Endodermal cell (in vitro differentiated cells): Measurements from ENCODE around the gene BCKDHB. TPM values are rescaled to one million over a fixed set of nuclear protein-coding genes. Genes with fewer than 3 reads are reported as not detected.

Experiments
- DNase-seq: peaks from one replicate; pipeline ENCODE4 v3.0.0-alpha.2; 2017
- H3K27ac ChIP-seq: 2 replicates; pipeline ENCODE4 v1.5.1; 2013; ENCODE audit warnings: mild to moderate bottlenecking, low read depth, low read length, moderate library complexity
- H3K27me3 ChIP-seq: 2 replicates; pipeline ENCODE4 v1.6.1; 2013; ENCODE audit warnings: mild to moderate bottlenecking, low read length, moderate library complexity; ENCODE audit not compliant: insufficient read depth, control insufficient read depth, poor library complexity, severe bottlenecking
- H3K36me3 ChIP-seq: 2 replicates; pipeline ENCODE4 v1.7.0; 2013; ENCODE audit warnings: mild to moderate bottlenecking, low read length, moderate library complexity; ENCODE audit not compliant: control insufficient read depth, insufficient read depth
- H3K4me1 ChIP-seq: one replicate; pipeline ENCODE4 v1.7.0; 2013; ENCODE audit warnings: low read length; ENCODE audit not compliant: control insufficient read depth, insufficient read depth
- H3K4me3 ChIP-seq: 2 replicates; pipeline ENCODE4 v1.5.1; 2013; ENCODE audit warnings: mild to moderate bottlenecking, low read length, moderate library complexity
- H3K9ac ChIP-seq: 2 replicates; pipeline ENCODE4 v1.6.1; 2013; ENCODE audit warnings: mild to moderate bottlenecking, low read length, moderate library complexity; ENCODE audit not compliant: poor library complexity, severe bottlenecking; ENCODE audit errors: extremely low read depth
- H3K9me3 ChIP-seq: 2 replicates; pipeline ENCODE4 v1.6.1; 2013; ENCODE audit warnings: mild to moderate bottlenecking, low read length, moderate library complexity; ENCODE audit not compliant: control insufficient read depth
- H3K27ac Mint-ChIP-seq: 2 replicates; pipeline ENCODE4 v1.8.0; 2020; ENCODE audit warnings: mixed read lengths
- H3K27me3 Mint-ChIP-seq: 2 replicates; pipeline ENCODE4 v1.8.0; 2021; ENCODE audit warnings: mild to moderate bottlenecking, mixed read lengths; ENCODE audit not compliant: insufficient read depth
- H3K36me3 Mint-ChIP-seq: 2 replicates; pipeline ENCODE4 v1.8.0; 2020; ENCODE audit warnings: low read depth, mixed read lengths
- H3K4me1 Mint-ChIP-seq: 2 replicates; pipeline ENCODE4 v1.8.0; 2020; ENCODE audit warnings: mixed read lengths
- H3K4me3 Mint-ChIP-seq: 2 replicates; pipeline ENCODE4 v1.8.0; 2020; ENCODE audit warnings: mild to moderate bottlenecking, moderate library complexity, mixed read lengths
- H3K9me3 Mint-ChIP-seq: 2 replicates; pipeline ENCODE4 v1.8.0; 2020; ENCODE audit warnings: mild to moderate bottlenecking, mixed read lengths
- WGBS, 2 experiments: methylation state at CpG; one replicate each; pipeline versions ENCODE4 v1.1.5 to v1.1.7; 2013; ENCODE audit warnings: missing lambda C conversion rate in 2 of 2, mixed read lengths in 1 of 2; ENCODE audit not compliant: insufficient coverage in 1 of 2, insufficient read length in 1 of 2; 5-methylcytosine and 5-hydroxymethylcytosine counted together
- total RNA-seq, 2 donors: library from RNA; stranded (reverse); fragmentation: NEBNext Ultra II Directional in 1 of 2; extraction: Animal tissue kit (Norgen Biotek cat#: 25700) in 1 of 2; gene quantifications; 2 replicates in 1 of 2; 3 replicates in 1 of 2; pipeline ENCODE4 v1.2.1, GENCODE V29; 2021
- TF ChIP-seq, protein P1 (sequence below): fragments of 200-600 bp; sonication (generic); conservative IDR thresholded peaks from 2 replicates; pipeline ENCODE4 v1.5.0; 2021; ENCODE audit warnings: antibody characterized with exemption, mild to moderate bottlenecking

The BCKDHB gene
- total RNA-seq, 2 donors from 2014 or later = 35.1 to 36.4 TPM

DNA sequence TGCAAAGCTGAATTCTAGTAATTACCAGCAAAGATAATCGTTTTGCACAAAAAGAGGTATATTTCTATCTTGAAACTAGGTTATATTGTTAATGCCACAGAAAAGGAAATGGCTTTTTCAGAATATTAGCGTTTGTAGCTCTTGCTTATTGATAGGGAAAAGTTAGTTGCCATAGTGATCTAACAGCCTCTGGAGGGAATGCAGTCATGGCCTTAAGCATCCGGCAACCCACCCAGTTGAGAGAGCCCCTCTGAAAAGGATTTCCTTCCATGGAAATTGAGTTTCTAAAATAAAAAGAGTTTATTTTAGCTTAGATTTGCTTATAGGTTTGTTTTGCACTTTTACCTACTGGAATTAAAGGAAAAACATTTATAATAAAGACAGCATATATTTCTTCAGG, 224.5 kb downstream of the BCKDHB start:
- H3K9me3 ChIP-seq = no peaks in the 10 kb centered on the region
- H3K4me1 Mint-ChIP-seq = peaks cover 35% of the 10 kb centered on the region
- H3K27ac Mint-ChIP-seq = no peak overlapping the region
- H3K27me3 Mint-ChIP-seq = no peaks in the 10 kb centered on the region
- H3K27me3 ChIP-seq = no peaks in the 10 kb centered on the region
- H3K4me3 Mint-ChIP-seq = no peak overlapping the region
- H3K27ac ChIP-seq = peak overlapping the region; percentile 77
- no peak for DNase-seq
- H3K36me3 Mint-ChIP-seq = peaks cover 9% of the 10 kb centered on the region
- H3K9me3 Mint-ChIP-seq = no peaks in the 10 kb centered on the region
- no peaks in the 10 kb centered on the region for H3K36me3 ChIP-seq
- 39 to 61% methylated on average over 2 to 3 of the region's 3 CpGs for WGBS, 2 experiments
- H3K9ac ChIP-seq = no peak overlapping the region
- no peaks in the 10 kb centered on the region for H3K4me1 ChIP-seq
- TF ChIP-seq, protein P1, sequence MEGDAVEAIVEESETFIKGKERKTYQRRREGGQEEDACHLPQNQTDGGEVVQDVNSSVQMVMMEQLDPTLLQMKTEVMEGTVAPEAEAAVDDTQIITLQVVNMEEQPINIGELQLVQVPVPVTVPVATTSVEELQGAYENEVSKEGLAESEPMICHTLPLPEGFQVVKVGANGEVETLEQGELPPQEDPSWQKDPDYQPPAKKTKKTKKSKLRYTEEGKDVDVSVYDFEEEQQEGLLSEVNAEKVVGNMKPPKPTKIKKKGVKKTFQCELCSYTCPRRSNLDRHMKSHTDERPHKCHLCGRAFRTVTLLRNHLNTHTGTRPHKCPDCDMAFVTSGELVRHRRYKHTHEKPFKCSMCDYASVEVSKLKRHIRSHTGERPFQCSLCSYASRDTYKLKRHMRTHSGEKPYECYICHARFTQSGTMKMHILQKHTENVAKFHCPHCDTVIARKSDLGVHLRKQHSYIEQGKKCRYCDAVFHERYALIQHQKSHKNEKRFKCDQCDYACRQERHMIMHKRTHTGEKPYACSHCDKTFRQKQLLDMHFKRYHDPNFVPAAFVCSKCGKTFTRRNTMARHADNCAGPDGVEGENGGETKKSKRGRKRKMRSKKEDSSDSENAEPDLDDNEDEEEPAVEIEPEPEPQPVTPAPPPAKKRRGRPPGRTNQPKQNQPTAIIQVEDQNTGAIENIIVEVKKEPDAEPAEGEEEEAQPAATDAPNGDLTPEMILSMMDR = no peak
- H3K4me3 ChIP-seq = no peak overlapping the region

DNA sequence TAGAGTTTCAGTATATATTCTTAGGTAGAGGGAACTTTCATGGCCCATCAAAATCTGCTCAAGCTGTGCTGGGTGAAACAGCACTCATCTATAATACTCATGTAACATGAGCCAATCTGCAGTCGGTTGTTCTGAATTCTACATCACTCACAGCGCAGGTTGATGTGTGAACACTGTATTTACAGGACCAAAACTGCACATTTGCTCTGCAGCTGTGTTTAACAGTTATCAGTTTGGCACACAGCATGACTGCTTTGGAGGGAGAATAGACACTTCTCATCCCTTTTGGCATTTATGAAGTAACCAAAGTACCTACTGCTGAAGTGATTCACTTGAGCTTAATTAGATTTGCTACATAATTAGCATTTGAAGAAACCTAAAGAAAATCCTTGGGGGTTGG, 225.1 kb downstream of the BCKDHB start:
- 29 to 52% methylated on average over 2 of the region's 2 CpGs for WGBS, 2 experiments
- Histone ChIP-seq H3K4me3 (no peak overlapping the region), H3K27ac (peak overlapping the region; percentile 77), H3K9me3 (no peaks in the 10 kb centered on the region), H3K9ac (no peak overlapping the region), H3K4me1 (no peaks in the 10 kb centered on the region), H3K27me3 (no peaks in the 10 kb centered on the region), H3K36me3 (no peaks in the 10 kb centered on the region)
- Mint-ChIP-seq H3K36me3 (peaks cover 4% of the 10 kb centered on the region), H3K27me3 (no peaks in the 10 kb centered on the region), H3K4me1 (peaks cover 35% of the 10 kb centered on the region), H3K27ac (no peak overlapping the region), H3K9me3 (no peaks in the 10 kb centered on the region), H3K4me3 (no peak overlapping the region)
- TF ChIP-seq, protein P1 = no peak
- no peak for DNase-seq

DNA sequence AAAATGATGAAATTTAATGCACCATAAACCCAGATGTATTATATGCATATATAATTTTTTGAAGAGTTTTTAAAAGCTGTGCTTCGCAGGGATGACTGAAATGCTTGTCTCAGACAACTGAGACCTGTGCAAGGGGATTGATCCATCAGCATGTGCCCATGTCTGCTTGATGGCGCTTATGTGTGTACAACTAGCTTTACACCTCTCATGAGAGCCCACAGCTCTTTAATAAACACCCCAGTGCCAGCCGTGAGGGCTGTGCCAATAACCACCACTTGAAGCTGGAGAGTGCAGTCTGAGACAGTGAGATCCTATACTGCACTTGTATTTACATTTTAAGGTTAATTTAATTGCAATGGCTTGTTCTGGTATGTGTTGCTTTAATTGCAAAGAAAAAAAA, 225.5 kb downstream of the BCKDHB start:
- Mint-ChIP-seq H3K4me1 (peaks cover 35% of the 10 kb centered on the region), H3K27ac (no peak overlapping the region), H3K9me3 (no peaks in the 10 kb centered on the region), H3K4me3 (no peak overlapping the region), H3K36me3 (no peaks in the 10 kb centered on the region), H3K27me3 (no peaks in the 10 kb centered on the region)
- Histone ChIP-seq H3K4me1 (no peaks in the 10 kb centered on the region), H3K27ac (peak overlapping the region; percentile 19), H3K4me3 (no peak overlapping the region), H3K9ac (no peak overlapping the region), H3K36me3 (no peaks in the 10 kb centered on the region), H3K9me3 (no peaks in the 10 kb centered on the region), H3K27me3 (no peaks in the 10 kb centered on the region)
- DNase-seq = peak; percentile 42
- 56% methylated on average over 3 of the region's 3 CpGs; no CpG with 5 or more reads in 1 of the 2 experiments for WGBS, 2 experiments
- TF ChIP-seq, protein P1 = no peak
